ENCODE data around the gene STMP1.
"Not testable (repeated sequence)": the region's sequence is repeated elsewhere in the genome, so short reads cannot be mapped to it uniquely, and the experiment has no call there.

The STMP1 gene

GRCh38 chr7:135662373-135663114 is at the start of gene STMP1:
Gene STMP1 (plus strand): TSS chr7:135662514.
- DNase-seq = peak; percentile 97

- DNase-seq = no peak
Observed at GRCh38 chr7:135616136-135616535, 46.2 kb upstream of the STMP1 start.

DNA sequence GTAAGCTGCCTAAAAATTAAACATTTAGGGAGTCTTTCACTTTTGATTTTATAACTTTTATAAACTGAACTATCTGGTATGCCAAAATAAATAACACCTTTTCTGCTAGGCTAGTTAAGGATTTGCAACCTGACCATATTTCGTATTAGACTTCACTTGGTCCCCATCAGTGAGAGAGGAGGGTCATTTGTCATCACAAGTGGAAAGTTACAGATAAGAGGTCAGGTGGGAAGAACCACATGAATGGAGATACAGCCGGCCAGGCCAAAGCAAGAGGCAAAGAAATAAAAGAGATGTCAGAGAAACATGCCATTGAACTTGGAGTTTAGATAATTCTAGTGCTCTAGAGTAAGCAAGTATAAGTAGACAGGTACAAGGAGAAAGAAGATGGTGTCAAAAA is 44.5 kb upstream of the STMP1 start:
- DNase-seq = no peak

DNA sequence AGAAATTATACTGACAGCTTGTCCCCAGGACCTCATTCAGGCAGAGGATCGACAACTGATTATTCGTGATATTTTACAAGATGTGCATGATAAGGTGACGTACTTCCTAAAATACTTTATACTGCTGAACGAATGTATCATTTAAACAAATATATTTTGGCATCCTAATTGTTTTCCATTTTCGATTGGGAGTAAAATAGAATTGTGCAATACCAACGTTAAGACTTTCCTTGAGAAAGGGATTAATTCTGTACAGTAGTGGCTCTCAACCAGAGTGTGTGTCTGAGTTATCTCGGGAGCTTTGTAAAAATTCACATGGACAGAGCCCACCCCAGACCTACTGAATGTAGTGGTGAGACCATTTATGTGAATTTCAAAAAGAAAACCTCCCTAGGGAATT is 43.8 kb upstream of the STMP1 start:
- no peak for DNase-seq

GRCh38 chr7:135620447-135620846 is 41.9 kb upstream of the STMP1 start:
- no peak for DNase-seq

DNA sequence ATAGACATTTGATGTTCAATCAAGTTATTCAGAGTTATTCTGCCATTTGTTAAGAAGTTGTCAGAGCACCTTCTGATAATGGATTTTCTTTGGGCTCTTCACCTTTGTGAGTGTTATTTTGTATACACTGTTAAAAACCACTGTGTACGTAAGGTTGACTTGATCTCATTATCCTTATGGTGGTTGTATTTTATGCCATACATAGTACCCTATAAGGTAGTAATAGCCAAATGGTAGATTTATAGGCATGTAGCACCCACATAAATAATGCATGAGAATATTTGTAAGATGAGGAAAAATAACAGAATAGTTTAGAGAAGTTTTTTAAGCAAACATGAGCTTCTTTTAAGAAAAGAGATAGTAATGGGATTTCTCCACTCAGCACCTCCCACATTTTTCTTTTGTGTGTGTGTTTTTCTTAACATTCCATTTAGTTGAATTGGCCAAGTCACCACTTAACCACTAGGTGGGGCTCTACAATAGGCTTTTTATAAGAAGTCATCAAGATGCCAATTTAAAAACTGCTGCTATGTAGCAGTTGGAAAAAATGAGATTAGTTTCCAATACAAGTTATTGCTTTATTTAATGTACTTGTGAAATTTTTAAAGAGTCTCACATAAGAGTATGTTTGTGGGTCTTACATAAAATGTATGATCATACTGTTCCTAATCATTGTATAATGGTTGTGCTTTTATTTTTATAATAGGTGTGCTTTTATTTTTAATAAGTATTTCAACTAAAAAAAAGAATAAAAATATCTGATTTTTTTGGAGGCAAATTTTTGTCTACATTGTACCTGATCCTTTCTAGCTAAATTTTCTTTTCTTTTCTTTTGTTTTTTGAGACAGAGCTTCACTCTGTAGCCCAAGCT is 41.1 kb upstream of the STMP1 start:
- peak; percentile 23 for DNase-seq

DNA sequence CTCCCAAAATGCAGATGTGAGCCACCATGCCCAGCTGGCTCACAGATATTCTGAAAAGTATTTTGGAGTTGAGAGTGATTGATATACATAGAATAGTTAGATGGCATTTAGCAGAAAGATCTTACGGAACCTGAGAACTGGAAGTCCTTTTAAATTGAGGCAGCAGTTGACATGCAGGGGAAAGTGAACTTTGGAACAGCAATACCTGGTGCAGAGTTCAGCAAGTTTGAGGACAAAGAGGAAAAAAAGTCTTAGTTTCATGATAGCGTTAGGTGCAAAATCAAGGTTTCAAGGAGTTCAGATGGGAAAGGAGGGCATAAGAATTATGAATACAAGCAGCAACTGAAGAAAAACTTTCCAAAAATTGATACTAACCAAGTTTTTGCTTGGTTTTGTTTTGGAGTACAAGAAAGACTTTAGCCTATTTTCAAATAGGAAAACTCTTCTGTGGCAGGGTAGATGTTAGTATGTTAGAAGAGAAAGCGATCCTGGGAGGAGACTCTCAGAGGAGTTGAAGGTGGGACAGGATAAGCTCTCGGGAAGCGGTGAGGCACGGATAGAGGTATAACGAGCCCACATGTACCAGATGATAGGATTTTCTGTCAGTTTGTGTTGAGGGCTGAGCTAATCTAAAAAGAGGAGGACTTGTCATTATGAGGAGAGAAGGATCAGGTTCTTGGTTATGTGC is 28.0 kb upstream of the STMP1 start:
- DNase-seq = no peak

- DNase-seq = not testable (repeated sequence)
Observed at GRCh38 chr7:135639690-135640089, 22.6 kb upstream of the STMP1 start.

DNA sequence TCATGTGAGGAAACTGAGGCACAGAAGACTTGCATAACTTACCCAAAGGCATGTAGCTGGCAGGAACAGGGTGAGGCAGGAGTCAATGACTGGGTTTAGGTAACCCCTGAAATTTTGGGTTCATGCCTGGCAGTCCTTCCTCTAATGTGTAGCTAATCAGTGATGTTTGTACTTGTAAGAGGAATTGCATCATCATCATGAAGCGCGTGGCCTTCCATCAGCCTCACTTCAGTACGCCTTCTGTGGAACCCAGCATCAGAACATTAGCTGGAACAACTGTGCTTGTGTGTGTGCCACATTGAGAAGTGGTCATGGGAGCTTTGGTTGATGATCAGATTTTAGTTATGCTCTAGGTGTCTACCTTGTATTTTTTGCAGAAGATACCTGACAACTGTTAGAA is 18.2 kb upstream of the STMP1 start:
- no peak for DNase-seq

- DNase-seq = no peak
Observed at GRCh38 chr7:135644729-135645128, 17.6 kb upstream of the STMP1 start.

GRCh38 chr7:135645296-135645904 is 16.9 kb upstream of the STMP1 start:
- DNase-seq = peak; percentile 16

GRCh38 chr7:135647755-135648154 is 14.6 kb upstream of the STMP1 start:
- no peak for DNase-seq

GRCh38 chr7:135648235-135648634 is 14.1 kb upstream of the STMP1 start:
- DNase-seq = no peak

DNA sequence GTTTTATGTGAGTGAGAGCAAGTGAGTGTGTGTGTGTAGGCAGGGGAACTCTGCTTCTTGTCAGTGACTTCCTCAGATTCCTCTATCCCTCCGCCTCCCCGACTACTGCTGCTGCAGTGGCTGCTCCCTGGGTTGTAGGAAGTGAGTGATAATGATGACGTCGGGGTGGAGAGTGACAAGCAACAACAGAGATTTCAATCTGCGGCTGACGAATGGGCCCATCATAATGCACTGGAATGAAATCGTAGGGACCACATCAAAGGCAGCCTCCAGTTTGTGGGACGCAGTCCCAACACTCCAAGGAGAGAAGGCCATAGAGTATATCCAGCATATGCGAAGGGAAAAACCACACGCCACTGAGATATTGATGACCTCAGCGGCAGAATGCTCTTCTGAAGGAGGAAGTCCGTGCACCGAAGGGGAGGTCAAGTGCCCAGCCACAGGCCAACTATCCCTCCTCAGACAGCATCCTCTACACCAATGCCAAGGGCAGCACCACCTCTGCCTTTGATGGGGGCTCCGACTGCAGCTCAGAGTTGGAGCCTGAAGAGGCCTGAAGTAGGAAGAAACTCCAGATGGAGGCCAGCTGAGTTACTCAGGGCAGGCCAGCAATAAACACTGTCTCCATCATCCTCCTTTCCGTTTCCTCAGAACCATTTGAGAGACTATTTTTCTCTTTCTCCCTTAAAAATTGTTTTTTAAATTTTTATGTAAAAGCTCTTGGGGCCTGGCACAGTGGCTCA is 11.3 kb upstream of the STMP1 start:
- no peak for DNase-seq

DNA sequence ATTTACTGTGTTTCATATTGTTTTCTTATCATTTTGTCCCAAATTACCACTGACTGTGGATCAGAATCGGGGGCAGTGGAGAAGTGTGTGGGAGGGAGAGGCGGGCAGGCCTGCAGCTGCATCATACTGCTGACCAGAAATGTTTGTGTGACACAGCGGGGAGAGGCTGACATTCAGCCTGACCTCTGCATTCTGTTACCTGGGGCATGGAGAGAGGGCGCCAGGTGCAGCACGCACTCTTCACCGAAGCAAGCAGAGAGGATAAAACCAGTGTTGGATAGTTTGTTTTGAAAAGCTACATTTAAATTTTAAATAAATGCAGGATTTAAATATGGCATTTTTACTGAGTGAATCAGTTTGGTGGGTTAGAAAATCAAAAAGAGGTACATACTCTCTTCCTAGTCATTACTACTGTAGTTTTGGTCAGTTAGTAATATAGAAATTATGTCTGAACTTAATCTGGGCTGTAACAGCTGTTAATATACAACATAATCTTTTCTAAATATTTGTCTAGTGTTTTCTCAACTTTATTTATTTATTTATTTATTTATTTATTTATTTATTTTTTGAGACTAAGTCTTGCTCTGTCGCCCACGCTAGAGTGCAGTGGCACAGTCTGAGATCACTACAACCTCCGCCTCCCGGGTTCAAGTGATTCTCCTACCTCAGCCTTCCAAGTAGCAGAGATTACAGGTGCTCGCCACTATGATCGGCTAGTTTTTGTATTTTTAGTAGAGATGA is 8.8 kb upstream of the STMP1 start:
- no peak for DNase-seq

GRCh38 chr7:135658564-135658963 is 3.8 kb upstream of the STMP1 start:
- no peak for DNase-seq

GRCh38 chr7:135659159-135659846 is 3.0 kb upstream of the STMP1 start:
- no peak for DNase-seq

DNA sequence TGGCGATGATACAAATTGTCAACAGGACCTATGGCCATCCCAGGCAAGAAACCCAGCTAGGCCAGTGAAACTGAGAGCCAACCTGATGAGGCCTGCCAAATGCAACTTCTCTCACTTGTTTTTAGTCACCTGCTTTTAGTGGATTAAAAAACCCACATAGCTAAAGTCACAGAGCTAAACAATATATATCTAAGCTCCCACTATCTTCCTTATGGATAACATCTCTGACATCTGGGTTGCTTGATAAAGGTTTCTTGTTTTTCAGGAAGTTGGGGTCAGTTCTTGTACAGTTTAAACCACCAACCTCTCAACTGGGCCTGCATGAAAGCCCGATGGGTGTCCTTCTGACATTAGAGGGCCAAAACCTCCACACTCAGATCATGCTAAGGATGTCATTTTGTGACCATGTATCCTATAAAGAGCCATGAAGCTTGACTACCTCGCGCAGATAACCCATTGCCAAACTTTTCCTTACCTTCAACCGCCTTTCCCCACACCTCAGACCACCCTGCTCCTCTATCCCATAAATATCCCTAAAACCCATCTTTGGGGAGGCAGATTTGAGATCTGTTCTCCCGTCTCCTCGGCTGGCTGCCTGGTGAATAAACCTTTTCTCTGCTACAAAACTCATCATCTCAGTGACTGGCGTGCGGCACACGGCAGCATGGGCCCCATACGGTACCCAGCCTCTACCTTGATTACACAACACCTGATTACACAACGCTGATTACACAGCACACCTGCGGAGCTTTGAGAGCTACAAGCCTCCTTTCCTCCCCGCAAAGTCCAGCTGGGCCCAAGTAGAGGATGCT is 797 bp upstream of the STMP1 start:
- DNase-seq = no peak

GRCh38 chr7:135662123-135662372 is 266 bp upstream of the STMP1 start:
- DNase-seq = no peak

- DNase-seq = no peak
Observed at GRCh38 chr7:135664046-135664589, 1.8 kb downstream of the STMP1 start.

All from CD4-positive, alpha-beta T cell treated with Interleukin-6 for 4 hours (primary cell).